Caco-2 (cell line): ENCODE results near the gene URGCP. TPM values are rescaled to one million over a fixed set of nuclear protein-coding genes. Genes with fewer than 3 reads are reported as not detected.
A peak's percentile ranks its signal among the peaks of the same experiment; 100 is the strongest.

Experiments
- BruUV-seq: library from RNA; stranded (reverse); fragments of 400-500 nt; replicated peaks from 2 replicates; lab custom pipeline; 2021; lab: Mats Ljungman, UMichigan
- CTCF ChIA-PET: fragments of 300-600 bp; sonication (Branson Sonifier 250); formaldehyde crosslinking; loops from one replicate; lab custom pipeline; 2022; ENCODE audit warnings: antibody characterized with exemption; lab: Charles Lee
- POLR2A ChIA-PET: fragments of 300-600 bp; sonication (Branson Sonifier 250); formaldehyde crosslinking; loops from one replicate; lab custom pipeline; 2022; ENCODE audit warnings: antibody characterized with exemption; lab: Charles Lee
- DNase-seq, 2 experiments: peaks; one replicate each; pipeline versions ENCODE4 v3.0.0 to v3.0.0-alpha.2; 2020 to 2022
- H3K27me3 ChIP-seq: replicated peaks from 2 replicates; pipeline ENCODE4 v1.6.0; 2011; ENCODE audit warnings: low read length; ENCODE audit not compliant: control insufficient read depth, insufficient read depth
- H3K36me3 ChIP-seq: 2 replicates; pipeline ENCODE4 v1.5.1; 2011; ENCODE audit warnings: low read length; ENCODE audit not compliant: control insufficient read depth, insufficient read depth
- H3K4me1 ChIP-seq: fragments of 250-450 bp; sonication (Bioruptor Pico); 2 replicates; pipeline ENCODE4 v1.5.1; 2020; ENCODE audit warnings: mild to moderate bottlenecking
- H3K4me3 ChIP-seq: 2 replicates; pipeline ENCODE4 v1.5.1; 2011; ENCODE audit warnings: low read depth, mild to moderate bottlenecking, control low read depth, low read length
- H3K9me3 ChIP-seq: fragments of 250-450 bp; sonication (Bioruptor Pico); 2 replicates; pipeline ENCODE4 v1.5.1; 2020; ENCODE audit warnings: mild to moderate bottlenecking, moderate library complexity
- H3K27ac Mint-ChIP-seq: one replicate; pipeline ENCODE4 v1.8.0; 2022; ENCODE audit warnings: mixed read lengths; ENCODE audit not compliant: unreplicated experiment
- H3K27me3 Mint-ChIP-seq: one replicate; pipeline ENCODE4 v1.8.0; 2022; ENCODE audit warnings: mixed read lengths; ENCODE audit not compliant: insufficient read depth, unreplicated experiment
- H3K36me3 Mint-ChIP-seq: one replicate; pipeline ENCODE4 v1.8.0; 2022; ENCODE audit warnings: mild to moderate bottlenecking, mixed read lengths; ENCODE audit not compliant: insufficient read depth, unreplicated experiment
- H3K4me1 Mint-ChIP-seq: one replicate; pipeline ENCODE4 v1.8.0; 2022; ENCODE audit warnings: low read depth, mixed read lengths; ENCODE audit not compliant: unreplicated experiment
- H3K4me3 Mint-ChIP-seq: one replicate; pipeline ENCODE4 v1.8.0; 2022; ENCODE audit warnings: mild to moderate bottlenecking, moderate library complexity, mixed read lengths; ENCODE audit not compliant: unreplicated experiment
- H3K9me3 Mint-ChIP-seq: one replicate; pipeline ENCODE4 v1.8.0; 2022; ENCODE audit warnings: mixed read lengths; ENCODE audit not compliant: unreplicated experiment
- intact Hi-C: fragments of 100-400 bp; cut with micrococcal nuclease; formaldehyde crosslinking; loops from one replicate; pipeline ENCODE4 v1.10.0; 2022; ENCODE audit not compliant: unreplicated experiment
- total RNA-seq: library from RNA; stranded (reverse); gene quantifications from 2 replicates; pipeline ENCODE4 v1.2.3, GENCODE V29; 2022
- TF ChIP-seq, protein P1 (sequence below), 2 experiments: fragments of 200-600 bp in 1 of 2; IDR thresholded peaks; 1 replicate in 1 of 2; 2 replicates in 1 of 2; pipeline versions ENCODE4 v1.5.1 to v1.8.0; 2011 to 2022; ENCODE audit warnings: antibody characterized with exemption in 1 of 2, control low read depth in 1 of 2, inconsistent platforms in 1 of 2, low read depth in 1 of 2, low read length in 1 of 2, mild to moderate bottlenecking in 1 of 2, moderate library complexity in 1 of 2; ENCODE audit not compliant: insufficient read depth in 1 of 2, severe bottlenecking in 1 of 2, unreplicated experiment in 1 of 2

The URGCP gene
- total RNA-seq, 1 experiment from 2014 or later: 35.2 TPM

DNA sequence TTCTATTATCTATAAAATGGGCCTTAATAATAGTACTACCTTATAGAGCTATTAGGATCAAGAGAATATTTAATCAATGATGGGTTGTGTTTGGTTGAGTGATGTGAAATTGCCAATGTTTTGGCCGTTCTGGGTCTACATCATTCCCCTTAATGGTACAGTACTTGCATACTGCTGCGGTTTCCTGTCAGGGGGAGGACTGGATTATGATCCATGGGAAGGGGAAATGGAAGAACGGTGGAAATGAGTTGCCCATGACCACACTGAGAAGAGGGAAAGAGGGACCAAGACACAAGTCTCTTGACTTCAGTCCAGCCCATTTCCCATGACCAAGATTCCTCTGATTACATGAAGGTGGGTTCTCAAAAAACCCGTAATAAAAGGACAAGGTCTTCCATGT lies 36.1 kb downstream of the URGCP start:
- H3K27me3 ChIP-seq: no peaks in the 10 kb centered on the region
- no peak overlapping the region for H3K4me3 ChIP-seq
- Mint-ChIP-seq H3K9me3 (no peaks in the 10 kb centered on the region), H3K4me3 (peak overlapping the region; percentile 92), H3K4me1 (peaks cover 21% of the 10 kb centered on the region), H3K36me3 (peaks cover 43% of the 10 kb centered on the region), H3K27me3 (no peaks in the 10 kb centered on the region), H3K27ac (peak overlapping the region; percentile 87)
- TF ChIP-seq, protein P1, sequence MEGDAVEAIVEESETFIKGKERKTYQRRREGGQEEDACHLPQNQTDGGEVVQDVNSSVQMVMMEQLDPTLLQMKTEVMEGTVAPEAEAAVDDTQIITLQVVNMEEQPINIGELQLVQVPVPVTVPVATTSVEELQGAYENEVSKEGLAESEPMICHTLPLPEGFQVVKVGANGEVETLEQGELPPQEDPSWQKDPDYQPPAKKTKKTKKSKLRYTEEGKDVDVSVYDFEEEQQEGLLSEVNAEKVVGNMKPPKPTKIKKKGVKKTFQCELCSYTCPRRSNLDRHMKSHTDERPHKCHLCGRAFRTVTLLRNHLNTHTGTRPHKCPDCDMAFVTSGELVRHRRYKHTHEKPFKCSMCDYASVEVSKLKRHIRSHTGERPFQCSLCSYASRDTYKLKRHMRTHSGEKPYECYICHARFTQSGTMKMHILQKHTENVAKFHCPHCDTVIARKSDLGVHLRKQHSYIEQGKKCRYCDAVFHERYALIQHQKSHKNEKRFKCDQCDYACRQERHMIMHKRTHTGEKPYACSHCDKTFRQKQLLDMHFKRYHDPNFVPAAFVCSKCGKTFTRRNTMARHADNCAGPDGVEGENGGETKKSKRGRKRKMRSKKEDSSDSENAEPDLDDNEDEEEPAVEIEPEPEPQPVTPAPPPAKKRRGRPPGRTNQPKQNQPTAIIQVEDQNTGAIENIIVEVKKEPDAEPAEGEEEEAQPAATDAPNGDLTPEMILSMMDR (IDR thresholded peaks at IDR 0.05; ENCODE audit: insufficient read depth in 1 of 2, low read depth in 1 of 2, low read length in 1 of 2, severe bottlenecking in 1 of 2, unreplicated experiment in 1 of 2): no peak
- no peaks in the 10 kb centered on the region for H3K9me3 ChIP-seq
- no peak for DNase-seq
- intact Hi-C loops: loop anchor here (1.0 to 5.0 kb wide), 2 partner anchors 56 to 82 kb away; partner anchors contain the start of gene UBE2D4
- H3K4me1 ChIP-seq: peaks cover 13% of the 10 kb centered on the region
- CTCF ChIA-PET: no interaction called here
- no TSS peak for BruUV-seq
- peaks cover 1% of the 10 kb centered on the region; the same call in 1 of the 2 replicates for H3K36me3 ChIP-seq
- POLR2A ChIA-PET: no interaction called here

DNA sequence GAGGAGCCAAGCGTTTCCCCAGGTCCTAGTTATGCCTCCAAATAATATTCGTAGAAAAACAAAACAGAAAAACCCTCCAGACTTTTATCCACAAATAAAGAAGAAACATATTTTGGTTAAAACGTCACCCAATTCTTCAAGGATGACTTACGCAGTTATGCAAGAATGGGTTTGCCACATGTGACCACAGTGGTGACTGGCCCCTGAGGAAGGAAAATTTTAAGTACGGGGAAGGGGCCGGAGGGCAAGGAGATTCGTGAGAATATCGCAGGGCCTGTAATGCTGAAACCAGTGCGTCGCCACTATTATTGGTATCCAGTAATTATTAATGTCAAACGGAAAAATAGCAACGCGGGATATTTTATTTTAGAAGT lies 36.5 kb downstream of the URGCP start:
- Mint-ChIP-seq H3K4me1 (peaks cover 21% of the 10 kb centered on the region), H3K27ac (peak overlapping the region; percentile 87), H3K4me3 (peak overlapping the region; percentile 92), H3K36me3 (peaks cover 43% of the 10 kb centered on the region), H3K9me3 (no peaks in the 10 kb centered on the region), H3K27me3 (no peaks in the 10 kb centered on the region)
- Histone ChIP-seq H3K4me3 (peak overlapping the region; percentile 97), H3K36me3 (peaks cover 1% of the 10 kb centered on the region; the same call in 1 of the 2 replicates), H3K27me3 (no peaks in the 10 kb centered on the region), H3K4me1 (peaks cover 13% of the 10 kb centered on the region), H3K9me3 (no peaks in the 10 kb centered on the region)
- ChIA-PET CTCF (interaction anchor here (0.6 to 1.0 kb wide), 2 partner anchors 287 to 308 kb away, joined by 8 to 11 read pairs; partner anchors contain the start of gene STK17A), POLR2A (interaction anchor here (0.6 to 1.1 kb wide), 10 partner anchors 9 to 938 kb away, joined by 3 to 14 read pairs (median 4); partner anchors contain the start of genes MRPL32, PSMA2 and STK17A)
- intact Hi-C loops: loop anchor here (1.0 to 5.0 kb wide), 3 partner anchors 35 to 82 kb away; partner anchors contain the start of gene UBE2D4
- BruUV-seq: TSS peak; percentile 92
- TF ChIP-seq, protein P1 (IDR thresholded peaks at IDR 0.05; ENCODE audit: insufficient read depth in 1 of 2, low read depth in 1 of 2, low read length in 1 of 2, severe bottlenecking in 1 of 2, unreplicated experiment in 1 of 2): no peak
- peak in 1 of 2 experiments; percentile 35 for DNase-seq

DNA sequence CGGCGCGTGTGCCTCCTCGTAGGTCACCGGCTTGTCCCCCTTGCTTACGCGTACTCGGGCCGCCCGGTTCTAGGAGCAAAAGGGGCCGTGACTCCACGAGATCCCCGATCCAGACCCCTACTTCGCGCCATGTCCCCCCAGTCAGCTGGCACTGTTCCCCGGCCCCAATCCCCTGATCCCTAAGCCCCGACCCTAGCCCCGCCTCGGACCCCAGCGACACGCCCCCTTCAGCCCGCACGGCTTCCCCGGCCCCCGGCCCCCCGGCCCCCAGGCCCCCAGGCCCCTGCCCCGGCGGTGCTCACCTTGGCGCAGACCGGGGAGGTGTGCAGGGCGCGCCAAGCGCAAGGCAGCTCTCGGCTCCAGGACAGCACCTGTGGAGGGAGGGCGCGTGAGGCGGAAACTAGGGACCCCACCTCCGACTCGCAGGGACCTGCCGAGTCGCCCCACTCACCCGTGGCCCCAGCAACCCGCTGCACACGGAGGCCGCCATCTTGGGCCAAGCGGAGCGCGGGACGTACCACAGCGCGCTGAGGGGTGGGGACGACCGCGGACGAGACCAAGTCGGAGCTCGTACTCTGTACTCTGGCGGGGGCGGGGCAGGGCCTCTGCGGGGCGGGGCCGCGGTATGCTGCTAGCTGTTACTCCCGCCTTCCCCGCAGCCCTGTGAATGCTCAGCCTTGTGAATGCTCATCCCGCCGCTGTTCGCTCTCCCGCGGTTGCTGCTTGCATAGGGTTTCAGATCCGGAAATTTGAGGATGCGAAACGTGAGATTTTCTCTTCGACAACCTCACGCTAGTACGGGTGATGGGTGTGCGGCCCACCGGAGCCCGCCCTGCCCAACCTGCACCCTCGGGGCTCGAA lies 37.2 kb downstream of the URGCP start, which contains the start of gene MRPS24:
Gene MRPS24 (minus strand): TSS at position 512 of the 861 bp plus-strand sequence. CDS start 22 bp downstream, at position 490.
- Mint-ChIP-seq H3K4me3 (peak within 1 kb of the TSS; percentile 92), H3K27me3 (no peaks in the 10 kb centered on the region), H3K4me1 (peaks cover 21% of the 10 kb centered on the region), H3K9me3 (no peaks in the 10 kb centered on the region), H3K36me3 (peaks cover 38% of the 10 kb centered on the region), H3K27ac (peak within 1 kb of the TSS; percentile 87)
- Histone ChIP-seq H3K27me3 (no peaks in the 10 kb centered on the region), H3K4me1 (peaks cover 13% of the 10 kb centered on the region), H3K9me3 (no peaks in the 10 kb centered on the region), H3K36me3 (peaks cover 1% of the 10 kb centered on the region; the same call in 1 of the 2 replicates), H3K4me3 (peak within 1 kb of the TSS; percentile 97)
- TF ChIP-seq, protein P1 (IDR thresholded peaks at IDR 0.05; ENCODE audit: insufficient read depth in 1 of 2, low read depth in 1 of 2, low read length in 1 of 2, severe bottlenecking in 1 of 2, unreplicated experiment in 1 of 2): no peak
- no TSS peak for BruUV-seq
- intact Hi-C loops: loop anchor here (2.0 kb wide), 1 partner anchor 36 kb away; no protein-coding TSS in a partner anchor
- DNase-seq: peak; percentile 94 to 96
- POLR2A ChIA-PET: interaction anchor here (0.6 to 1.1 kb wide), 11 partner anchors 10 to 937 kb away, joined by 3 to 14 read pairs (median 4); partner anchors contain the start of genes MRPL32, PSMA2 and STK17A
- CTCF ChIA-PET: interaction anchor here (0.6 to 1.0 kb wide), 3 partner anchors 74 to 307 kb away, joined by 3 to 11 read pairs (median 8); partner anchors contain the start of gene STK17A
